HG03442 (cell line): ENCODE data around the gene ADAM8.
A peak's percentile ranks its signal among the peaks of the same experiment; 100 is the strongest.
"Not testable (repeated sequence)": the region's sequence is repeated elsewhere in the genome, so short reads cannot be mapped to it uniquely, and the experiment has no call there.

Experiments
- ATAC-seq: cut with Tn5 transposase; IDR thresholded peaks from one replicate; pipeline ENCODE4 v1.9.1; 2021; ENCODE audit warnings: mild to moderate bottlenecking, moderate library complexity; ENCODE audit not compliant: unreplicated experiment

The ADAM8 gene

GRCh38 chr10:133269367-133269766, 7.3 kb downstream of the ADAM8 start:
- ATAC-seq, result no peak

GRCh38 chr10:133268532-133268931, 8.1 kb downstream of the ADAM8 start:
- no peak for ATAC-seq

- ATAC-seq, result no peak
These were observed 8.8 kb downstream of the ADAM8 start for GRCh38 chr10:133267829-133268228.

- ATAC-seq, result no peak
These were observed 9.4 kb downstream of the ADAM8 start for GRCh38 chr10:133267293-133267692.

- ATAC-seq, result no peak
These were observed 10.4 kb downstream of the ADAM8 start for GRCh38 chr10:133266056-133266795.

- ATAC-seq, result not testable (repeated sequence)
These were observed 11.6 kb downstream of the ADAM8 start for GRCh38 chr10:133265052-133265451.

- ATAC-seq, result no peak
These were observed 12.2 kb downstream of the ADAM8 start for GRCh38 chr10:133264461-133264860.

- ATAC-seq, result no peak
These were observed 13.0 kb downstream of the ADAM8 start for GRCh38 chr10:133263674-133264073.

- ATAC-seq, result no peak
These were observed 14.0 kb downstream of the ADAM8 start for GRCh38 chr10:133262696-133263095.

GRCh38 chr10:133261726-133262325, 14.8 kb downstream of the ADAM8 start:
- peak; percentile 49 for ATAC-seq

GRCh38 chr10:133260895-133261725, 15.6 kb downstream of the ADAM8 start:
- ATAC-seq, result peak; percentile 51

GRCh38 chr10:133259602-133259989, 17.1 kb downstream of the ADAM8 start:
- no peak for ATAC-seq

- no peak for ATAC-seq
These were observed 17.7 kb downstream of the ADAM8 start for GRCh38 chr10:133258818-133259601.

GRCh38 chr10:133258066-133258817, 18.4 kb downstream of the ADAM8 start:
- ATAC-seq, result no peak

GRCh38 chr10:133257489-133258065, 19.1 kb downstream of the ADAM8 start:
- no peak for ATAC-seq

GRCh38 chr10:133255323-133255722, 21.3 kb downstream of the ADAM8 start:
- ATAC-seq, result no peak

GRCh38 chr10:133254421-133255120, 22.1 kb downstream of the ADAM8 start:
- ATAC-seq, result no peak

- ATAC-seq, result no peak
These were observed 23.2 kb downstream of the ADAM8 start for GRCh38 chr10:133253361-133253955.

GRCh38 chr10:133252223-133252552, 24.5 kb downstream of the ADAM8 start:
- no peak for ATAC-seq
